ENCODE data around the gene P2RX7. TPM values are rescaled to one million over a fixed set of nuclear protein-coding genes. Genes with fewer than 3 reads are reported as not detected.

The P2RX7 gene
- total RNA-seq, 1 donor from 2014 or later, result 0.82 TPM

DNA sequence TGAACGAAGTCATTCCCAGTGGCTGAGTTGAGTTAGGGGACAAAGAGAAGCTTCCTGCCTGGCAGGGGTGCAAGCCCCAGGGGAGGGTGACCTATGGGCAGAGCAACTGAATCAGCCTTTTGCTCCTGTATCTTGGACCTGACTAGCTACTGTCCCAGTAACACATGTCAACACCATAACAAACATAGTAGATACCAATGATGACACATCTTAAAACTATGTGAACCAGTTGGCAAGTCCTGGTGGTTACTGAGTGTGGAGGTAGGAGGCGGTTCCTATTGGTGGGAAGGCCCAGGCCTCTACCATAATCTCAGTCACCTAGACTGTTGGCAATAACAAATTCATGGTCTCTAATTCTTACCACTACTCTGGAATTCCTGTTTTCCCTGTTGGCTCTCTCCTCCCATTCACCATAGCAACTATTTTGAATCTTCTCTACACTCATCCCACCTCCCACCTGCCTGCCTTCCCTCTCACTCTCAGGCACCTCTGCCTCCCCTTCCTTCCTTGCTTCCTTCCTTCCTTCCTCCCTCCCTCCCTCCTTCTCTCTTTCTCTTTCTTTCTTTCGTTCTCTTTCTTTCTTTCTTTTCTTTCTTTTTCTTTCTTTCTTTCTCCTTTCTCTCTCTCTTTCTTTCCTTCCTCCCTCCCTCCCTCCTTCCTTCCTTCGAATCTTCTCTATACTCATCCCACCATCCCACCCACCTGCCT lies 8.1 kb upstream of the P2RX7 start:
- Mint-ChIP-seq H3K9me3 (ENCODE audit: unreplicated experiment) (no peaks in the 10 kb centered on the region), H3K36me3 (ENCODE audit: low read depth, unreplicated experiment) (peaks cover 8% of the 10 kb centered on the region), H3K27ac (ENCODE audit: unreplicated experiment) (no peak overlapping the region), H3K4me3 (ENCODE audit: unreplicated experiment) (no peak overlapping the region), H3K27me3 (ENCODE audit: unreplicated experiment) (no peaks in the 10 kb centered on the region), H3K4me1 (ENCODE audit: unreplicated experiment) (peaks cover 33% of the 10 kb centered on the region)
- DNase-seq (ENCODE audit: low spot score), result no peak
- TF ChIP-seq, protein P1, sequence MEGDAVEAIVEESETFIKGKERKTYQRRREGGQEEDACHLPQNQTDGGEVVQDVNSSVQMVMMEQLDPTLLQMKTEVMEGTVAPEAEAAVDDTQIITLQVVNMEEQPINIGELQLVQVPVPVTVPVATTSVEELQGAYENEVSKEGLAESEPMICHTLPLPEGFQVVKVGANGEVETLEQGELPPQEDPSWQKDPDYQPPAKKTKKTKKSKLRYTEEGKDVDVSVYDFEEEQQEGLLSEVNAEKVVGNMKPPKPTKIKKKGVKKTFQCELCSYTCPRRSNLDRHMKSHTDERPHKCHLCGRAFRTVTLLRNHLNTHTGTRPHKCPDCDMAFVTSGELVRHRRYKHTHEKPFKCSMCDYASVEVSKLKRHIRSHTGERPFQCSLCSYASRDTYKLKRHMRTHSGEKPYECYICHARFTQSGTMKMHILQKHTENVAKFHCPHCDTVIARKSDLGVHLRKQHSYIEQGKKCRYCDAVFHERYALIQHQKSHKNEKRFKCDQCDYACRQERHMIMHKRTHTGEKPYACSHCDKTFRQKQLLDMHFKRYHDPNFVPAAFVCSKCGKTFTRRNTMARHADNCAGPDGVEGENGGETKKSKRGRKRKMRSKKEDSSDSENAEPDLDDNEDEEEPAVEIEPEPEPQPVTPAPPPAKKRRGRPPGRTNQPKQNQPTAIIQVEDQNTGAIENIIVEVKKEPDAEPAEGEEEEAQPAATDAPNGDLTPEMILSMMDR (IDR thresholded peaks at IDR 0.05; ENCODE audit: unreplicated experiment), result no peak

DNA sequence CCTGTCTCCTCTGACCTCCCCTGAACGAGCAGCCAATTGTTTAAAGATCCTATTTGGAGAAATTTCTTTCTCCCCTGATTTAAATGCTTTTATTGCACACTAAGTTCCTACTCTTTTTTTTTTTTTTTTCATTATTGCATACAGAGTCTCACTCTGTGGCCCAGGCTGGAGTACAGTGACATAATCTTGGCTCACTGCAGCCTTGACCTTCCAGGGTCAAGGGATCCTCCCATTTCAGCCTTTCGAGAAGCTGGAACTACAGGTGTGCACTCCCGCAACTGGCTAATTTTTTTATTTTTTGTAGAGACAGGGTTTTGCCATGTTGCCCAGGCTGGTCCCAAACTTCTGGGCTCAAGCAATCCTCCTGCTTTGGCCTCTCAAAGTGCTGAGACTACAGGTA lies 5.2 kb upstream of the P2RX7 start:
- Mint-ChIP-seq H3K27ac (ENCODE audit: unreplicated experiment) (peak overlapping the region; percentile 80), H3K27me3 (ENCODE audit: unreplicated experiment) (peaks cover 4% of the 10 kb centered on the region), H3K4me1 (ENCODE audit: unreplicated experiment) (peaks cover 34% of the 10 kb centered on the region), H3K9me3 (ENCODE audit: unreplicated experiment) (no peaks in the 10 kb centered on the region), H3K4me3 (ENCODE audit: unreplicated experiment) (no peak overlapping the region), H3K36me3 (ENCODE audit: low read depth, unreplicated experiment) (peaks cover 8% of the 10 kb centered on the region)
- TF ChIP-seq, protein P1 (IDR thresholded peaks at IDR 0.05; ENCODE audit: unreplicated experiment), result no peak
- DNase-seq (ENCODE audit: low spot score), result no peak

DNA sequence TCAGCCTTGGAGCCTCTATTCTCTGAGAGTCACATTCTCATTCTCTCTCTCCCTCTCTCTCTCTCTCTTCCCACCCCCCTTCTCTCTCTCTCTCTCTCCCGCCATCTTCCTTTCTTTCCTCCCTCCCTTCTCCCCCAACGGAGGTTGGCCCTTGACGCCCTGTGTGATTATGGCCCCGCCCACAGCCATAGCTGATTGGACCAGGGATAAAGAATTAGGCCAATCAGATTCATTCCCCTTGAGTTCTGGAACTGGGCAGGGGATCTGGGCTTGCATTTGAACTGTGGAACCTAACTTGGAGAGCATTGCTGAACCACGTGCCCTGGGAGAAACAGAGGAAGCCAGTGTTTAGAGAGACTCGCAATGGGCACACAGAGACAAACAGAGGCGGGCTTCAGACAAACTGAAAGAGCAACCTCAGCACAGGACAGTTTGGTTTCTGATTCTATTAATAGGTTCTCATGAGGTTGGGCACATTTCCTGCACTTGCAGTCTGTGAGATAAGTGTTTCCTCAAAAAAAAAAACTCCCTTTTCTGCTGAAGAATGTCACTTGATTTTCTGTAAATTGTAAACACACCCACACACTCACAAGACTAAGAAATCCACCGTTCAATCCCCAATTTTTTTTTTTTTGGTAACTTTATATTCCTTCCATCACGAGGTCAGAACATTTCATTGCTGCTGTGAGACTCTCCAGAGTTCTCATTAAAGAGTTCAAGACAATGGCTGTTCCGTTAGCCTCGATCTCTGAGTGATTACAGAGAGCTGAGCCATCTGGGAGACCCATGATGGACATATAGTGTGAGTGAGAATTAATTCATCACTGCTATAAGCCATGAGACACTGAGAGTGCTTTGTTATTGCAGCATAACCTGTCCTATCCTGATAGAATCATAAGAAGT lies 3.5 kb upstream of the P2RX7 start:
- H3K4me1 Mint-ChIP-seq (ENCODE audit: unreplicated experiment), result peaks cover 36% of the 10 kb centered on the region
- H3K27ac Mint-ChIP-seq (ENCODE audit: unreplicated experiment), result peak overlapping the region; percentile 90
- no peak overlapping the region for H3K4me3 Mint-ChIP-seq (ENCODE audit: unreplicated experiment)
- no peaks in the 10 kb centered on the region for H3K36me3 Mint-ChIP-seq (ENCODE audit: low read depth, unreplicated experiment)
- no peaks in the 10 kb centered on the region for H3K9me3 Mint-ChIP-seq (ENCODE audit: unreplicated experiment)
- peaks cover 5% of the 10 kb centered on the region for H3K27me3 Mint-ChIP-seq (ENCODE audit: unreplicated experiment)
- DNase-seq (ENCODE audit: low spot score), result peak; percentile 23
- TF ChIP-seq, protein P1 (IDR thresholded peaks at IDR 0.05; ENCODE audit: unreplicated experiment), result no peak

DNA sequence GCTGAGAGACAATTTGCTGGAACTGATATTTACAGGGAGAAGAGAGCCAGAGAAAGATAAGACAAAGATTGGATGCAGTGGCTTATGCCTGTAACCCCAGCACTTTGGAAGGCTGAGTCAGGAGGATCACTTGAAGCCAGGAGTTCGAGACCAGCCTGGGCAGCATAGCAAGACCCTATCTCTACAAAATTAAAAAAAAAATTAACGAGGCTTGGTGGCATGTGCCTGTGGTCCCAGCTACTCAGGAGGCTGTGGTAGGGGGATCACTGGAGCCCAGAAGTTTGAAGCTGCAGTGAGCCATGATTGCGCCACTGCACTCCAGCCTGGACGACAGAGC lies 2.9 kb upstream of the P2RX7 start:
- peak overlapping the region; percentile 90 for H3K27ac Mint-ChIP-seq (ENCODE audit: unreplicated experiment)
- no peak overlapping the region for H3K4me3 Mint-ChIP-seq (ENCODE audit: unreplicated experiment)
- H3K9me3 Mint-ChIP-seq (ENCODE audit: unreplicated experiment), result no peaks in the 10 kb centered on the region
- TF ChIP-seq, protein P1 (IDR thresholded peaks at IDR 0.05; ENCODE audit: unreplicated experiment), result no peak
- peaks cover 5% of the 10 kb centered on the region for H3K27me3 Mint-ChIP-seq (ENCODE audit: unreplicated experiment)
- H3K4me1 Mint-ChIP-seq (ENCODE audit: unreplicated experiment), result peaks cover 33% of the 10 kb centered on the region
- H3K36me3 Mint-ChIP-seq (ENCODE audit: low read depth, unreplicated experiment), result no peaks in the 10 kb centered on the region
- DNase-seq (ENCODE audit: low spot score), result no peak
